Erythroblast (primary cell): Measurements from ENCODE around the gene SCARB2.

Experiments used
- GATA1 ChIP-seq: IDR thresholded peaks from 2 replicates; pipeline ENCODE4 v1.6.1; 2011; ENCODE audit warnings: low read depth, mild to moderate bottlenecking, control low read depth, low read length, moderate library complexity
- POLR2A ChIP-seq: IDR thresholded peaks from 2 replicates; pipeline ENCODE4 v1.6.1; 2011; ENCODE audit warnings: mild to moderate bottlenecking, low read length

GRCh38 chr4:76234679-76235044, 21.0 kb upstream of the SCARB2 start:
- no peak for TF ChIP-seq POLR2A
- TF ChIP-seq GATA1 = no peak
